DMS 273 treated with DMSO at 0.1 percent for 48 hours (cell line): Measurements from ENCODE around the gene FLG.
"Not testable (repeated sequence)": the region's sequence is repeated elsewhere in the genome, so short reads cannot be mapped to it uniquely, and the experiment has no call there.

Experiments
- DNase-seq: peaks from one replicate; lab custom pipeline; 2025; lab: John Stamatoyannopoulos, UW

FLG gene

GRCh38 chr1:152325111-152325510 is at the start of gene FLG:
Gene FLG (minus strand): TSS chr1:152325239. CDS start chr1:152315456, 9,783 bp downstream.
- no peak for DNase-seq

GRCh38 chr1:152374451-152374850 is 49.4 kb upstream of the FLG start:
- no peak for DNase-seq

- DNase-seq = no peak
These were observed 47.6 kb upstream of the FLG start for GRCh38 chr1:152372672-152373071.

GRCh38 chr1:152367436-152367835 is 42.4 kb upstream of the FLG start:
- no peak for DNase-seq

- DNase-seq = no peak
These were observed 34.9 kb upstream of the FLG start, which contains the start of gene FLG2 for GRCh38 chr1:152359906-152360305. Gene FLG2 (minus strand): TSS chr1:152360006. CDS start chr1:152358884, 1,122 bp downstream.

- DNase-seq = no peak
These were observed 31.7 kb upstream of the FLG start for GRCh38 chr1:152356736-152357135.

GRCh38 chr1:152349611-152350010 is 24.6 kb upstream of the FLG start:
- no peak for DNase-seq

- no peak for DNase-seq
These were observed 23.4 kb upstream of the FLG start for GRCh38 chr1:152348447-152348846.

- DNase-seq = no peak
These were observed 22.2 kb upstream of the FLG start for GRCh38 chr1:152347116-152347728.

GRCh38 chr1:152344438-152344837 is 19.4 kb upstream of the FLG start:
- no peak for DNase-seq

- DNase-seq = no peak
These were observed 18.0 kb upstream of the FLG start for GRCh38 chr1:152343006-152343405.

- DNase-seq = no peak
These were observed 10.4 kb upstream of the FLG start for GRCh38 chr1:152335399-152335798.

- no peak for DNase-seq
These were observed 3.9 kb upstream of the FLG start for GRCh38 chr1:152328801-152329391.

GRCh38 chr1:152313970-152314369 is 11.1 kb downstream of the FLG start:
- no peak for DNase-seq

GRCh38 chr1:152313319-152313801 is 11.7 kb downstream of the FLG start:
- DNase-seq = no peak

- not testable (repeated sequence) for DNase-seq
These were observed 12.9 kb downstream of the FLG start for GRCh38 chr1:152312169-152312568.

- DNase-seq = no peak
These were observed 15.1 kb downstream of the FLG start for GRCh38 chr1:152309955-152310354.

GRCh38 chr1:152309320-152309901 is 15.6 kb downstream of the FLG start:
- DNase-seq = not testable (repeated sequence)

GRCh38 chr1:152308758-152309157 is 16.3 kb downstream of the FLG start:
- not testable (repeated sequence) for DNase-seq

- not testable (repeated sequence) for DNase-seq
These were observed 17.1 kb downstream of the FLG start for GRCh38 chr1:152307970-152308369.

GRCh38 chr1:152306123-152306522 is 18.9 kb downstream of the FLG start:
- not testable (repeated sequence) for DNase-seq

- not testable (repeated sequence) for DNase-seq
These were observed 20.3 kb downstream of the FLG start for GRCh38 chr1:152304773-152305172.
